NCI-H1417 treated with DMSO at 0.1 percent for 48 hours (cell line): ENCODE data around the gene METTL16.

Experiments
- DNase-seq: peaks from one replicate; lab custom pipeline; 2025; lab: John Stamatoyannopoulos, UW

The METTL16 gene

DNA sequence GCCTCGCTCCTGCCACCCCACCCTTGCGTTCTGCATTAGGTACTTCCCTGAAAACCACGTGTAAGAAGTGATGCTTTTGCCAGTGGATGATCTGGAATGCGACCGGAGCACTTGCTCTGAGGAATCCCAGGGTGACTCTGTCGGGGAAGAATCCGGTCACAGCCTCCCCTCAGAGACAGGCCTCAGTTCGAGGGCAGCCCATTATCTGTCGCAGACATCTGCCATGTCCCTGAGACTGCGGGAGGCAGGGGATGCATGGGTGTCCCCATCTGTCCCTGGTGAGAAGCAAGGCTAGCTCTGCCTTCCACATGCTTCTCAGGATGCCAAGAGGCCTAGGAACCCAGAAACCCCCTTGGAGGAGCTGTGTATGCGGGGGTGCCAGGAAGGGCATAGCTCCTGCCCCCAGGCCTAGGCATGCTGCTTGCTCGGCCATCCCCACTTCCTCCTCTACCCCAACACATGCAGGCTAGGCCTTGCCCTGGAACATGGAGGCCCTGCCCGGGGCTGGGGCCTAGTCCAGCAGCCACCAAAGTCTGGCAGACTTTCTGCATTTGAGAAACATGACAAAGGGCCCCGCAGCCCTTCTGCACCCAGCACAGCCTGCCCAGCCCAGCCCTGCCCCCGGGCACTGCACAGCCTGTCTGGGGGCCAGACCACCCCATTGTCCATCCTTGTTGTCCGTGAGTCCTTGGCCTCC is 131.3 kb downstream of the METTL16 start:
- DNase-seq, result no peak

DNA sequence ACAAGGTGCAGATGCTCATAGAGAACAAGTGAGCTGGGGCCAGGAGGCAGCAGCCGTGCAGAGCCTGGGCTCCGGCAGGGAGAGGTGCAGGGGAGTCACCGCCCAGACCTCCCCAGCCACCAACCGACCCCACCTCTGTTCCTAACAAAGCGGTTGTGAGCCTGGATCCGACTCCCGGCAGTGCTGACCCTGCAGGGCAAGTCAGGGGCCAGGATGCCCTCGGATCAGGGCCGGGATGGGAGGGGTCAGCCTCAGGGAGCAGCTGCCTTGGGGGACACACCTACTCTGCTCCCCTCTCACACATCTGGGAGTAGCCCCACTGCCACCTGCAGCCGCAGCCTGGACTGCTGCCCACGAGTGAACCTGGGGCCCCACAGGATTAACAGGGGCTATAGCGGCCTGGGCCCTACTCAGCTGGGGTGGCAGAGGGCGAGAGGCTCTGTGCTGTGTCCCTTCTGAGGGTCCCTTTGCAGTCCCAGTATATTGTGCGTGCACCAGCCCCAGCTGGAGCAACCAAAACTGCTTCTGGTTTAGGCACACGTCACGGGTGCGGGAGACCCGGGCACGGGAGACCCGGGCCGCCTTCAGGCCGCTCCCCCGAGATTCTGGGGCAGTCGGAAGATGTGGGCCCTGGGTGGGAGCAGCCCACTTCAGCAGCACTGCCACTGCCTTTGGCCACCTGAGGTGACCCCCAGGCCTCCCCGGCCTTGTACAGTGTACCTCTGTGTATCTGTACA is 132.0 kb downstream of the METTL16 start:
- no peak for DNase-seq

DNA sequence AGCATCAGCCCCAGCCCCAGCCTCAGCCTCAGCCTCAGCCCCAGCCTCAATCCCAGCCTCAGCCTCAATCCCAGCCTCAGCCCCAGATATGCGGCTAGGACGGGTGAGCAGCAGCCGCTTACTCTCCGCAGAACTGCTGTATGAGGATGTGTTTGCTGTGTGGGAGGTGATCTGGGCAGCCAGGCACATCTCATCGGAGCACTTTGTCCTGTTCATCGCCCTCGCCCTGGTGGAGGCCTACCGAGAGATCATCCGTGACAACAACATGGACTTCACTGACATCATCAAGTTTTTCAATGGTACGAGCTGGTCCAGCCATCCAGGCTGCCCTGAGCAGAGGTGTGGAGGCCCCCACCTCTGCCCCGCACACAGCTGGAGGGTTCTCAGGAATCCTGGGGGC is 132.8 kb downstream of the METTL16 start:
- no peak for DNase-seq

DNA sequence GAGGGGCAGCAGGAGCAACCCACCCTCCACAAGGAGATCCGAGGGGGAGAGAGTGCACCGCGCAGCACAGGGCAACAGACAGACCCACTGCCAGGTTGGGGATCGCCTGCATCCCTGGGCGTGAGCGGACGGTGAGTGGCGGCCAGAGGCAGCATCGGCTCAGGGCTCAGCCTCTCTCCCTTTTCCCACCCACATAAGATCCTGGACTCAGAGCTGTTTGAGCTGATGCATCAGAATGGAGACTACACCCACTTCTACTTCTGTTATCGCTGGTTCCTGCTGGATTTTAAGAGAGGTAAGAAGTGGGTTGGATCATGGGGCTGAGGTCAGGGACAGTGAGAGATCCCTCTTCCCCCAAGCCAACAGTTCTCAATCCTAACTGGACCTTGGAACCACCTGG is 134.0 kb downstream of the METTL16 start:
- DNase-seq, result no peak

DNA sequence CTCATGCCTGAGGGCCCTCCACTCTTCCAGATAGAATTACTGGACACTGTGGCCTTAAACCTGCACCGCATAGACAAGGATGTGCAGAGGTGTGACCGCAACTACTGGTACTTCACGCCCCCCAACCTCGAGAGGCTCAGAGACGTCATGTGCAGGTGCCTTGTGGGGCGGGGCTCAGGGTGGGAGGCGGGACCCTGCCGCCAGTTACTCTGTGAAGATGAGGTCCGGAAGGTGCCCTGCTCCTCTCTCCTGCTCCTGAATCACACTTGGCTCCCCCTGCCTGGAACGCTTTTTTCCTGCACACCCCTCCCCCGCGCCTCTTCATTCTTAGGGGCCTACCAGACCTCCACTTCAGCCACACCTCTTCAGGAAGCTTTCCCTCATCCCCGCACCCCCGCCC is 135.6 kb downstream of the METTL16 start:
- no peak for DNase-seq

DNA sequence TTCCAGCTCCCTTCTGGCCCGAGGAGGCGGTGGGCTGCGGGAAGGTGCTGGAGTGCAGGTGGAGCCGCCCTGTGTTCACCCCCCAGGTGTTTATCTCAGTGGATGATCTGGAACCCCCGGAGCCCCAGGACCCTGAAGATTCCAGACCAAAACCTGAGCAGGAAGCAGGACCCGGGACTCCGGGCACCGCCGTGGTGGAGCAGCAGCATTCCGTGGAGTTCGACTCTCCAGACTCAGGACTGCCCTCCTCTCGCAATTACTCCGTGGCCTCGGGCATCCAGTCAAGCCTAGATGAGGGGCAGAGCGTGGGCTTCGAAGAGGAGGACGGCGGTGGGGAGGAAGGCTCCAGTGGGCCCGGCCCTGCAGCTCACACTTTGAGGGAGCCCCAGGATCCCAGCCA is 136.3 kb downstream of the METTL16 start:
- DNase-seq, result no peak

DNA sequence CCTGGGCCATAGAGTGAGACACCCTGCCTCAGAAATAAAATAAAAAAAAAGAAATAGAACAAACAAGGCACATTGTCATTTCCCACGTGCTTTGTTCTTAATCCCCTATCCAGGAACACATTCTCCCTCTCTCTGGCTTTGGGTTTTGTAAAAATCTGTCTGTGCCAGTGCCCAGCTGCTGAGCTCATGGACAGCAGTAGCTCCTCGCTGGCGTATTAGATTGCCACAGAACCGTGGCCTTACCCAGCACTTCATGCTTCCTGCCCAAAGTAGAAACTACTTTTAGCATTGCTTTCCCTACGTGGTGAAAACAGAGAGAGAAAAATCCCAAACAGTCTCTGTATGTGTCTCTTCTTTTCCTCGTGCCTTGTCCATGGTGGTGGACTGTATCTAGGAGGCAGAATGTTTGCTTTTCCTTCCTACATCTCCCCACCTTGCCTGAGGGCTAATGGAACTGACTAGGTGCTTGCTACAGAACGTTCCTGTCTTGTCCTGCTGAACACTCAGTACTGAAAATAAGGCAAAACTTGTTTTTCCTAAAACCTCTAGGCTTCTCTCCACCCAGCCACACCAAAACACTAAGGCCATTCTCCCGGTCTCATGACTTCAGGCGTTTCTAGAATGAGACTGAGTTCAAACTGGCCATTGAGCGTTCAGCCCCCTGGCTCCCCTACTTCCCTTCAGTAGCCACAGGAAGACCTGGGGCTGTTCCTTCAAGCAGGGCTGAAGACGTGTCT is 137.0 kb downstream of the METTL16 start:
- DNase-seq, result no peak

DNA sequence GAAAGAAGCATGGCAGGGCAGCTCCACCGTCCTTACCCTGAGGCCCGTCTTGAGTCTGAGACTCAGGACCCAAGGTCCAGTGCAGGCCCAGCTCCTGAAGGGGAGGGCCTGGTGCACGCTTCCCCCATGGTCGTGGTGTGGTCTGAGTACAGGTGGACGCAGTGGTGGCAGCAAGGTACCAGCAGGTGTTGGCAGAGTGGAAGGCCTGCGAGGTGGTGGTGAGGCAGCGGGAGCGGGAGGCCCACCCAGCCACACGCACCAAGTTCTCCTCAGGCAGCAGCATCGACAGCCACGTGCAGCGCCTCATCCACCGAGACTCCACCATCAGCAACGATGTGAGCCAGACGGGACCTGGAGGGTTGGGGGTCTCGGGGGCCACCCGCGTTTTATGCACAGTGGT is 138.5 kb downstream of the METTL16 start:
- DNase-seq, result no peak

DNA sequence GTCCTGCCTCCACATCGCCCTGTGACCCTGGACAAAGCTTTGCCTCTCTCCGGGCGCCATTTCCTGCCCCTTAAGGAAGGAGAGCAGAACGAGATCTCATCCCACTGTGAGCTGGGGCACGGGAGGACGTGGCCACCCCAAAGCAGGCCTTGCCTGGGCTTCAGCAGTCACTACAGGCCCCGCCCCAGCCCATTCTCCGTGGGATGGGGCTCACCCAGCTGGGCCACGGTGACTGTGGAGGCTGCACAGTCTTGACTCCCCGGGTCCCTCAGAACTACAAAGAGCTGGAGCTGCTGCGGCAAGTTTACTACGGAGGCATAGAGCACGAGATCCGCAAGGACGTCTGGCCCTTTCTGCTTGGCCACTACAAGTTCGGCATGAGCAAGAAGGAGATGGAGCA is 139.0 kb downstream of the METTL16 start:
- DNase-seq, result no peak

DNA sequence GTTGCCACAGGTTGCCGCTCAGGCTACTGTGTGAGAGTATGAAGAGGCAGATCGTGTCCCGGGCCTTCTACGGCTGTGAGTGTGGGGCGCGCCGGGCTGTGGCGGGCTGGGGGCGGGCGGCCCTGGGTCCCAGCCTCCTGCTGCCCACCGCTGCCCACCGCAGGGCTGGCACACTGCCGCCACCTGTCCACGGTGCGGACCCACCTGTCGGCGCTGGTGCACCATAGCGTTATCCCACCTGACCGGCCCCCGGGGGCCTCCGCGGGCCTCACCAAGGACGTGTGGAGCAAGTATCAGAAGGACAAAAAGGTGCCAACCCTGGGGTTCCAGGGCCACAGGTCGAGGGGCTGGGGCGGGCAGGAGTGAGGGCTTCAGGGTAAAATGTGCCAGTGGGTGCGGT is 139.5 kb downstream of the METTL16 start:
- no peak for DNase-seq

DNA sequence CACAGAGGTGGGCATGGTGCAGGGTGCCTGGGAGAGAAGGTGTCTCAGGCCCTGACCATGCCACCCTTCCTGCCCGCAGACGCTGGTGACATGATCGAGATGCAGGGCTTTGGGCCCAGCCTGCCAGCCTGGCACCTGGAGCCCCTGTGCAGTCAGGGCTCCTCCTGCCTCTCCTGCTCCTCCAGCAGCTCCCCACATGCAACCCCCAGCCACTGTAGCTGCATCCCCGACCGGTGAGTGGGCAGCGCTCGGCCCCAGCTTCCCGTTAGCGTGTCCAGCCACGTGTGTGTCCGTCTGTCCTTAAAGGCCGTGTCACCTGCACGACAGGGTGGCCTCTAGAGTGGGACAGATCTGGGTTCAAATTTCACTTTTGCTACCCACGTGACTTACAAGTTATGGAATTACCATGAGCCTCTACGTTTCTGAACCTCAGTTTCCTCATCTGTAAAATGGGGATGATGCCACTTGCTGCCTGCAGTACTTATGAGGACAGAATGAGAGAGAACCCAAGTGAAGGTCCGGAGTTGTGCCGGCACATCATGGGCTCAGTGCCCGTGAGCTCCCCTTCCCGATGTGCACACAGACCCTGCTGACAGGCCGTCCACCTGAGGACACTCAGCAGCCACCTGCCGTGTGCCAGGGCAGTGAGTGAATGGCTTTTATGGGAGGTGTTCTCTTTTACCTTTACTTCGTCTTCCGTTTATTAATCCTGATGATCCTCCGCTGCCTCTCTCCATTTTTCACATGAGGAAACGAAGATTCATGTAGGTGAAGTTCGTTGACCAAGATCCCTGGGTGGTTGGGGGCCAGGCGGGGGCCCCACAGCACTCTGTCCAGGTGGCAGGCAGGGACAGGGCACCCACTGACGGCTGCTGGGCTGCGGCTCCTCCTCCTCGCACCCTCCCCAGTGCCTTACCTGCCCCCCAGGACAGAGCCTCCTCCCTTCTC is 140.2 kb downstream of the METTL16 start:
- DNase-seq, result no peak

DNA sequence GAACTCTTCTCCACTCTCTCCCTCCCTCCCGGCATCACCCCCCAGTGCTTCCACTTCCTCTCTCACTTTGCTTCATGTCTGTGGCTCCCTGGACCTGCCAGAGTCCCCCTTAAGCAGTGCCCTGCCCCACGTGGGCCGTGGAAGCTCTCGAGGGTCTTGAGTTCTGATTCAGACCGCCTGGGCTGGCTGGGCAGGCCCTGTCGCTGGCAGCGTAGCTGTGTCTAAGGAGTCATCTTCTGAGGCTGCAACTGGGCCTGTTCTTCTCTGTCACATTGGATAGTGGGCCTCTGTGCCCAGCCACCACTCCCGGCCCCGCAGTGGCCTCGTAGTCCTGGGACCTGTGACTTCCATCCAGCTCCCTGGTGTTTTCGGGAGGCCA is 141.5 kb downstream of the METTL16 start:
- DNase-seq, result no peak

DNA sequence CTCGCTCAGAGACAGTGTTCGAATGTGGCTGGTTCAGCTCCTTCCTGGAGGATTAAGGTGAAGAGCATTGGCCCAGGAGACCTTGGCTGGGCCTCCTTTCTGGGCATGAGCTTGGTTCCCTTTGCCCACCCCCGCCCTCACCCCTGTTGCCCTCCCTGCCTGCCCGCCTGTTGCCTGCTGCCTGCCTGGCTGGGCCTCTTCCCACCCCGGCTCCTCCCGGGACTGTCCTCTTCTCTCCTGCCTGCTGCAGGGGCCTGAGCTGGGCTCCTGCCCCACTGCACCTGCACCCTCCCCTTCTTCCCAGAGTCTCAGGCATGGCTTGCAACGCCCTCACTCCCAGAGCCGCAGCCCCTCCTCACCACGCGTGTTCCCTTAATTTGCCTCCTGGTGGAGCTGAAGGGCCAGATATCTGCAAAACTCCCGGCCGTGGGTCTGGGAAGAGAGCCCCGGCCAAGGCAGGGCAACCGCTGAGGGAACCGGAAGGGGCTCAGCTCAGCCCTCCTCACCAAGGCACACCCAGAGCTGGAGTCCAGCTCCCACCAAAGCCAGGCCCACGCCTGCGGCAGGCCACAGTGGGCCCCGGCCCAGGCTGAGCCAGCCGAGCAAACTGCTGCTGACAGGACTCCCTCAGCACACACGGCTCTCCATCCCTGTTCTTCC is 142.0 kb downstream of the METTL16 start:
- DNase-seq, result no peak

DNA sequence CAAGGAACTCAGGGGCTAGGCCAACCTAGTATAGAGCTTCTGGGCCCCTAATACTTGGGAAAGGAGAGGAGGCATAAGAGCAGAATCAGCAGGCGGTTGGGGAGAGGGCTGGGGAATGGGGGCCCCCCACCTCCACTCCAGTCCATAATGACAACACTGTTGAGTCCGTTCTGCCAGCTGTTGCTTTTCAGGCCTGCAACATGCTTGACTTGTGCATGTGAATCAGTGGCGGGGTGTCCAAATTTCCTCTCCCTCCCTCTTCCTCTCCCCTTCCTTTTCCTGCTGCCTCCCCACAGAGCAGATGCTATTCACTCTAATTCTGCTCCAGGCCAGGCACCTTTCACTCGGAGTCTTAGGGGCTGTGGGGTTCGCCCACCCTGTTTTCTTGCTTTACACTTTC is 142.6 kb downstream of the METTL16 start:
- DNase-seq, result no peak

DNA sequence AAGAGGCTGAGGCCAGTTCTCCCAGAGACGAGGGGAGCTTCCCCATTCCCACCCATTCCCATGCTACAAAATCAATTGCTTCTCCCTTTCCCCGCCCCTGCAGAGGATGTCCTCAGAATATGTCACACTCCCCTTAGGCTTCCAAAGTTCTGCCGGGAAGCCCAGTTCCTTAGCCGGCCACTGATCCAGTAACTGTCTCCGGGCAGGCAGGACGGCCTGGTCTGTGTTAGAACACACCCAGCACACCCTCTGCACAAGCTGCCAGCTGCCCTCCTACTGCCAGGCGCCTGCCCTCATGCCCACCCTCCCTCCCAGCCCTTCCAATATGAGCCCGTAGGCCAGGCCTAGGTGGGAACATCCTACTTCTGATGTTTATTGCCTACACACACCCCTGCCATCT is 143.3 kb downstream of the METTL16 start:
- no peak for DNase-seq

DNA sequence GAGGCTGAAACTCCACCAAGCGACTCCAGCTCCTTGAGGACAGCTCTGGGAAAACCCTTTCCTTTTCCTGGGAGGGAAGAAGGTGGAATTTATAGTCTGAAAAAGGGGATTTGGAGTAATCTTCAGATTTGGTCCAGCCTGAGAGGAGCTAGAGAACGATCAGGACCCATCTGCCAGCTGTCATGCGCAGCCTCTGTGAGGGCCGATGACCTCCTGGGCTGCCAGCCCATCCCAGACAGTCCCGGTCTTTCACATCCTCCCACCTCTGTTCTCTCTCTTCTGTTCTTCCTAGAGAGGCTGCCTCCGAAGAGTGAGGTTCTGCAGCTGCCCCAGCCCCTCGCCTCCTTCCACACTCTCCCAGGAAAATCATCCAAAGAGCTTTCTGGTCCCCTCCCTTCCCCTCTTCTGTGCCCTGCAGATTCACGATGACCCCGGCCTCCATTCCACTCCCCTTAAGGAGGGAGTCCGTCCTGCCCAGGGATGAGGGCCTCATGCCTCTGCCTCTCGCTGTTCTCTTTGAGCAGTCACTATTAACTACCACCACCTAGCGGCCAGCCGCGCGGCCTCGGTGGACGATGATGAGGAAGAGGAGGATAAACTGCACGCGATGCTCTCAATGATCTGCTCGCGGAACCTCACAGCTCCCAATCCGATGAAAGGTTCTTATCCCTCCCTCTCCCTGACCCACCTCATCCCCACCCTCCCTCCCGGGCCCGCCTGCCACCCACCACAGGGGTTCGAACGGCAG is 144.8 kb downstream of the METTL16 start:
- DNase-seq, result no peak
